Activated CD4-positive, CD25-positive, alpha-beta regulatory T cell treated with anti-CD3 and anti-CD28 coated beads, Interleukin-2, amount 50 U/mL, for 16 hours (primary cell): ENCODE data around the gene CST9.
"Not testable (repeated sequence)": the region's sequence is repeated elsewhere in the genome, so short reads cannot be mapped to it uniquely, and the experiment has no call there.

ENCODE experiments used
- DNase-seq: peaks from one replicate; pipeline ENCODE4 v3.0.0-alpha.2; 2020; ENCODE audit warnings: low read depth, low spot score

Gene CST9

GRCh38 chr20:23637282-23638221, 31.8 kb upstream of the CST9 start, which contains the start of gene CST3:
Gene CST3 (minus strand): TSS chr20:23637955. CDS start chr20:23637862, 93 bp downstream.
- DNase-seq = no peak

- DNase-seq = no peak
Measured at GRCh38 chr20:23636908-23637281, 31.2 kb upstream of the CST9 start.

GRCh38 chr20:23636182-23636907, 30.6 kb upstream of the CST9 start:
- no peak for DNase-seq

- not testable (repeated sequence) for DNase-seq
Measured at GRCh38 chr20:23635768-23636090, 30.0 kb upstream of the CST9 start.

GRCh38 chr20:23634985-23635767, 29.5 kb upstream of the CST9 start:
- no peak for DNase-seq

- DNase-seq = no peak
Measured at GRCh38 chr20:23634044-23634801, 28.5 kb upstream of the CST9 start.

GRCh38 chr20:23632711-23633573, 27.2 kb upstream of the CST9 start:
- DNase-seq = no peak

GRCh38 chr20:23631981-23632710, 26.4 kb upstream of the CST9 start:
- DNase-seq = no peak

GRCh38 chr20:23631226-23631822, 25.6 kb upstream of the CST9 start:
- DNase-seq = no peak

DNA sequence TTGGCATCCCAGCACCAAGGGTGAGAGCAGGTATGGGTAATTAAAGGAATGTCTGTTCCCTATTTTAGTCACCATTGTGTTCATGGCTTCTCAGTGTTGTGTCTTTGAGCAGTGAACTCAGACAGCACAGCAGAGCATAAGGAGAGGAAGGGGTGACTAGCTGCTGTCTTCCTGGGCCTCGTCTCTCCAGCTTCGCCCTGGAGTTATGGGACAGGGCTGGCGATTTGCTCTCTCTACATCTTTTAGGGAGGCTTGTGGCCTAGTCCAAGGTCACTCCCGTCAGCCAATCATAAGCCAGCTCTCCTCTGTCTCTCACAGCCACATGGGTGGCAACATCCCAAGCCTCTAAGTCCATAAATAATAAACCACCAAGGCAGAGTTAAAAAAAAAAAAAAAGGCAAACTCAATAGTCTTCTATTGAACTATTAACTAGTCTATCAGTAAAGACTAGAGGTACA, 24.7 kb upstream of the CST9 start:
- no peak for DNase-seq

DNA sequence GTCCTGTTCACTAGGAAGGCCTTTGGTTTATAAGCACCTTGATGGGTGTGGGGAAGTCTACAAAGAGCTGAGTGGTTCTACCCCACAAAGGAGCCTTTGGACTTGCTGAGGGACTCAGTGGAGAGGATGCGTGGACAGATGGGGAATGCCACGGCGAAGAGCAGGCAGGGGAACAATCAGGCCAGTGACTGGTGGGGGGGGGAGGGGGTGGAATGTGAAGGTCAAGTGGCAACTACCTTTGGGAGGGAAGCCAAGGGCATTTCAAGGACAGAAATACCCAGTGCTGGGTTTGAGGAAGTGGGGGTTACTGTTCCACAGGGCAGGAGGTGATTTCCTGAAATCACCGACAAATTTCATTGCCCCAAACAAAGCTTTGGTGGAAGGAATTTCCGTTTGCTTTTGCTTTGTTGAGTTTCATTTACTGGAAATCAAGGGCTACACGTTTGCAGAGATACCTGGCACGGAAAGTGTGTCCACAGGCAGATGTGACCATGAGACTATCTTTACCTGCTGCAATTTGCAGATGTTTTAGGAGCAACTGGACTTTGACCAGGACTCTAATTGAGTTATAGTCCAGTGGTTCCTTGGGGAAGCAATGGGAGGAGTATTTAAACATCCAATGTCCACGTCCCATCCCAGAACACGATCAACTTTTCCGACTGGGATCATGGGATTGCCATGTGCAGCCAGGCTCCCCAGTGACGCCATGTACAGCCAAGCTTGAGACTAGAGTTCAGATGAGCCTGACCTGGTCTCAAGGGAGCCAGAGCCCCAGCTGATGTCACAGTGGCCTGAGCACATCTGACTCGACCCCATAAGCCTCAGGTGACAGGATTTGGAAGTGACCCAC, 24.1 kb upstream of the CST9 start:
- no peak for DNase-seq

- no peak for DNase-seq
Measured at GRCh38 chr20:23629017-23629541, 23.4 kb upstream of the CST9 start.

DNA sequence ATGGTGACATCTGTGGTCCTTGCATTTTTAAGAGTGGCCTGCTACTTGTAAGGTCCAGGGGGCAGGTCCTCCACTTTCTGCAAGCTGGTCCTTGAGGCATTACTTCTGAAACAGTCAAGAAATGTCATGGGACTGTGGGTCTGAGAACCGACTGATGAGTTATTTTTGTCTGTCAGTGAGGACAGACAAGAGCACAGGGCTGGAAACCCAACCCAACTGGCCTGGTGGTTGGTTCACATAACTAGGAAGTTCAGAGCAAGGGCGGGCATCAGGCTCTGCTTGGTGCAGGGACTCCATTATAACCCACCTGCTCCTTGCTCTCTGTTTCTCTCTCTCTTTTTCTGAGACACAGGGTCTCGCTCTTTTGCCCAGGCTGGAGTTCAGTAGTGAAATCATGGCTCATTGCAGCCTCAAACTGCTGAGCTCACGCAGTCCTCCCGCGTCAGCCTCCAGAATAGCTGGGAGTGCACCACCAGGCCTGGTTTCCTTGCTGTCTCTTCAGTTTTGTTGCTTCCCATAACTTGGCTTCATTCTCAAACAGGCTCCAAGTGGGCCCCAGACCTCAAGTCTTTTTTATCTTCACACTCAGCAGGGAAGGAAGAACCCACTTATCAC, 22.8 kb upstream of the CST9 start:
- DNase-seq = no peak

DNA sequence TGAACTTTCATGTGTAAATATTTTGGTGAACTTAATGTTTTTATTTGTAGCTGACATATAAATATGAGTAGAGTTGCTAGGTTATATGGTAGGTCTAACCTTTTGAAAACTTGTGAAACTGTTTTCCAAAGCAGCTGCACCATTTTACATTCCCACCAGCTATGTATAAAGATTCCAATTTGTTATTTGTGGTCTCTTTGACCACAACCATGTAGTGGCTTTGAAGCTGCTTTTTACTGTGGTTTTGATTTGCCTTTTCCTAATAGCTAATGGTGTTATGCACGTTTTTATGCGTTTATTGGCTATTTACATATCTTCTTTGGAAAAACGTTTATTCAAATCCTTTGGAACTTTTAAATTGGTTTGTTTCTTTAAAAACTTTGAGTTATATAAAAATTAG, 21.8 kb upstream of the CST9 start:
- no peak for DNase-seq

DNA sequence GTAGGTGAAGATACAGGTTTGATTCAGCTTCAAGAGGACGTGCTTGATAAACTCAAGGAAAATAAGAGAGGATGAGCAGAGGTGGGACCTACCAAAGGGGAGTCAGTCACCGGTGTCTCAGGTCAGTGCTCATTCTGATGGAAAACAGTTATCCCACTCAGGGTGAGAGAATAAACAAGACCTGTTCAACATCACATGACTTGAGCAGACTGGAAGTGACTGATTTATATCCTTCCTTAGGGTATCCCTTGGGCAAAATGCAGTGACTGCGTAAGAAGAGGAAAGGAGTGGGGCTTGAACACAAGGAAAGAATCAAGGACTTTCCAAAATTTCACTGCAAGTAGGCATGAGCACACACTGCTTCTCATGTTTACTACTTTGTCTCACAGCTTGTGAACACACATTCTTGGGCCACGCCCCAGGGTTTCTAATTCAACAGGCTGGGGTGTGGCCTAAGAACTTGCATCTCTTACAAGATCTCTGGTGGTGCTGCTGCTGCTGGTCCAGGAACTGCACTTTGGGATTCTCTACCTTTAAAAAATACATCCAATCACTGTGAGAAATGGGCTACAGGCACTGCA, 20.4 kb upstream of the CST9 start:
- DNase-seq = no peak

DNA sequence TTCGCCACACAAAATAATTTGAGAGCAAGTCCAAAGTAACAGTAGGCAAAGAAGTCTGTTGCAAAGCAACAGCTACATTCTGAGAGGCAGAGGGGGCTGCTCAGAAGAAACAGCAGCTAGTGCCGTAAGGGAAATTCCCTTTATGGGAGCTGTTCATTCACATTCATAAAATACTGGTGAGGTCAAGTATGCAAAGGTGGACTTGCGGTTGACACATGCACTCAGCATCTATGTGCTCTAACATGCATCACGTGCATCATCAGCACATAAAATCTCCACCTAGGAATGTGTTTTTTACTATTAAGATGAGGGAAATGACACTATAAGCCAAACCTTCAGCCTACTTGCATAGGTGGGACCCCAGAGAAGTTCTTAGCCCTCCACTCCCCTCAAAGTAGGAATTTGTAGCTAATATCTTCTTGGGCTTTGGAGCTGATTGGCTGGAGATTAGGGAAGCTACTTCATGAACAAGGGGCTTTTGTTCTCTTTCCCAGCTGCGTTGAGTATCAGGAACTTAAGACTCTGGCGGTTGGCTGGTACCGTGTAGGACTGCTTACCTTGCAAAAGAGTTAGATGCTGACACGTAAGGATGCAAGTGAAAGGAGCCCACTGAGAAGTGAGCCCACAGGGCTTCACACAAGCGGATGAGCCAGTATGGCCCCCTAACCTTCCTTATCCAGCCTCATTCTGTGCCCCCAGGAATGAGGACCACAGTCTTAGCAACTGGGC, 19.7 kb upstream of the CST9 start:
- DNase-seq = no peak

DNA sequence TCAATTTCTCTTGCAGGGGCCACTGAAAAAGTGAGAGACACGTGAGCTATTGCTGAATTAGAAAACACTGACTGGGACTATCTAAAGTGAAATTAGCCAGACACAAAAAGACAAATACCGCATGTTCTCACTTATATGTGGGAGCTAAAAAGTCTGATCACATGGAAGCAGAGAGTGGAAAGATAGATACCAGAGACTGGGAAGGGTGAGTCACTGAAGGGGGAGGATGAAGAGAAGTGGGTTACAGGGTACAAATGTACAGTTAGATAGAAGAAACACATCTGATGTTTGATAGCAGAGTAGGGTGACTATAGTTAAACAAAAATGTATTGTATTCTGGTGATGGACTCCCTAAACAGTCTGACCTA, 18.6 kb upstream of the CST9 start:
- no peak for DNase-seq
